Activated naive CD4-positive, alpha-beta T cell treated with anti-CD3 and anti-CD28 coated beads, Interleukin-2, amount 10 ng/mL, durations not matched to agents 5 hours and 36 hours (primary cell): Measurements from ENCODE around the gene RPS6KA4. TPM values are rescaled to one million over a fixed set of nuclear protein-coding genes. Genes with fewer than 3 reads are reported as not detected.

Experiments
- microRNA-seq: library from miRNA; unstranded; fragments of <30 nt; microRNA quantifications from one replicate; pipeline ENCODE4 v1.2.0, GENCODE V29; 2022; ENCODE audit warnings: borderline microRNAs expressed, borderline replicate concordance
- total RNA-seq, 2 experiments: library from RNA; stranded (reverse); gene quantifications; one replicate each; pipeline ENCODE4 v1.2.3, GENCODE V29; 2021

The RPS6KA4 gene
- total RNA-seq, result 10 to 100 TPM; 31.8 to 35.0 TPM

DNA sequence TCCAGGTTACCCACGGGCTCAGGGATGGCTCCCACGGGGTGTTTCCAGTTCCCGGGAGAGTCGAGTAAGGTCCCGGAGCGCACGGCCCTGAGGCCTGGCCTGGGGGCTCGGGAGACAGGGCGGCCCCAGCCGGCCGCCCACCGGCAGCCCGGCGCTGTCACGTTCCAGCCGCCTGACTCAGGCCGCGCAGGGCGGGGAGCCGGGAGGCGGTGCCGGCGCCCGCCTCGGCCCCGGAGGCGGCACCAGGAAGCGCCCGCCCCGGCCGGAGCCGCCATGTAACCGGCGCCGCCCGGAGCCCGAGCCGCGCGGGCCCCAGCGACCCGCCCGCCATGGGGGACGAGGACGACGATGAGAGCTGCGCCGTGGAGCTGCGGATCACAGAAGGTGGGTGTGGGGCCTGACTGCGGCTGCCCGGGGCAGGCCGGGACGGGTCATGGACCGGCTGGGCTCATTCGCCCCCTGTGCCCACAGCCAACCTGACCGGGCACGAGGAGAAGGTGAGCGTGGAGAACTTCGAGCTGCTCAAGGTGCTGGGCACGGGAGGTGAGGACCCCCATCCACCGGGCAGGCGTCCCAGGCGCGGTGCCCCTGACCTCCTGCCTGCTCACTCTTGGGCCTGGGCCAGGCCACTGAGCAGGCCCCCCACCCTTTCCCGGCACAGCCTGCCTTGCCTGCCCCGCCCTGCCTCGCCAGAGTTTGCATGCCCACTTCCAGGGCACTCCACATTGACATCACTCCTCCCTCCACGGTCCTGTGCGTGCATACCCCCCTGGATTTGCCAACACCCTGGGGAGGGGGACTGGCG is at the start of gene RPS6KA4:
RPS6KA4 (plus strand) TSS at position 256 of the 805 bp plus-strand sequence; CDS start at position 330, 74 bp downstream.

DNA sequence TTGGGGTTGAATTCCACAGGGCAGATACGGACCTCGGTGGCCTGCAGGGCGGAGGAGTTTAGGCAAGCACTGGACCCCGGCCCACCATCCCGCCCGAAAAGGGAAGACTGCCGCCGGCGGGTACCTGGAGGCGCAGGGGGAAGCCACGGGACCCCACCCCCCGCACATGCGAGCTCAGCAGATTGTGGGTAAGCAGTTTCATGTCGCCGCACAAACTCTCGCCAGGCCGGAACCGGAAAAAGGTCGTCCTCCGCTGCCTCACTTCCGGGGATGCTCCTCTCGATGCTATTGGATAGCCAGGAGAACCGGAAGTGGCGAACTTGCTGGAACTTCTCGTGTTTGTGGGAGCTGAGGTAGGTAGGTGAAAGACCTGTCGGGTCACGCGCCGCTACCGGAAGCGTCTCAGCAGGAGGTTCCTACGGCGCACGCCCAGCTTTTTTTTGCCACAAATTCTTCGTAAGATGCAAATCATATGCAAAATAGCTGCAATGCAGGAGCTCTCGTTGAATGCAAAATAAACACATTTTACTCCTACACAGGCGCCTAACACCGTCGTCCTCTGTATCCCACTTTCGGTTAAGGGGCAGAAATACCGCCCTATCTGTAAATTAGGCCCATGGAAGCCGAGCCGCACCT is 41.5 kb upstream of the RPS6KA4 start, which contains the start of gene TRMT112:
TRMT112 (minus strand) TSS at position 235 of the 636 bp plus-strand sequence; CDS start at position 202, 33 bp downstream.

DNA sequence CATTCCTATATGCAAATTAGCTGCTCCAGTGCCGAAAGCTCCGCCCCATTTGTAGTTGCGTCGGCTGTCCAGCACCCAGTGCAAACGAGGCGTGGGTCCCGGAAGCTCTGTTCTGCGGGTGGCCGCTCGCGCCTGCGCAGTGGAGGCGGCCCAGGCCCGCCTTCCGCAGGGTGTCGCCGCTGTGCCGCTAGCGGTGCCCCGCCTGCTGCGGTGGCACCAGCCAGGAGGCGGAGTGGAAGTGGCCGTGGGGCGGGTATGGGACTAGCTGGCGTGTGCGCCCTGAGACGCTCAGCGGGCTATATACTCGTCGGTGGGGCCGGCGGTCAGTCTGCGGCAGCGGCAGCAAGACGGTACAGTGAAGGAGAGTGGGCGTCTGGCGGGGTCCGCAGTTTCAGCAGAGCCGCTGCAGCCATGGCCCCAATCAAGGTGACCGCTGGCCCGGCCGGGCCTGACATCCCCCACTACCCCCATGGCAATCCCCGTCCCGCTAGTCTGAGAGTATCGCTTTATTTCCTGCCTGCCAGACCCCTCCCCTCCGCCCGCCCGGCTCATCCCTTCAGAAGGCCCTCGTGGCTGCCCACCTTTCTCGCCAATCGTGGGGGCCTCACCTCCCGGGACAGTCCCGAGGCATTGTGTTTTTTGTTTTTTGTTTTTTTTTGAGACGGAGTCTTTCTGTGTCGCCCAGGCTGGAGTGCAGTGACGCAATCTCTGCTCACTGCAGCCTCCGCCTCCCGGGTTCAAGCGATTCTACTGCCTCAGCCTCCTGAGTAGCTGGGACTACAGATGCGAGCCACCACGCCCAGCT is 40.8 kb upstream of the RPS6KA4 start, which contains the start of gene PRDX5:
PRDX5 (plus strand) TSS at position 161 of the 805 bp plus-strand sequence; CDS start at position 256, 95 bp downstream.

DNA sequence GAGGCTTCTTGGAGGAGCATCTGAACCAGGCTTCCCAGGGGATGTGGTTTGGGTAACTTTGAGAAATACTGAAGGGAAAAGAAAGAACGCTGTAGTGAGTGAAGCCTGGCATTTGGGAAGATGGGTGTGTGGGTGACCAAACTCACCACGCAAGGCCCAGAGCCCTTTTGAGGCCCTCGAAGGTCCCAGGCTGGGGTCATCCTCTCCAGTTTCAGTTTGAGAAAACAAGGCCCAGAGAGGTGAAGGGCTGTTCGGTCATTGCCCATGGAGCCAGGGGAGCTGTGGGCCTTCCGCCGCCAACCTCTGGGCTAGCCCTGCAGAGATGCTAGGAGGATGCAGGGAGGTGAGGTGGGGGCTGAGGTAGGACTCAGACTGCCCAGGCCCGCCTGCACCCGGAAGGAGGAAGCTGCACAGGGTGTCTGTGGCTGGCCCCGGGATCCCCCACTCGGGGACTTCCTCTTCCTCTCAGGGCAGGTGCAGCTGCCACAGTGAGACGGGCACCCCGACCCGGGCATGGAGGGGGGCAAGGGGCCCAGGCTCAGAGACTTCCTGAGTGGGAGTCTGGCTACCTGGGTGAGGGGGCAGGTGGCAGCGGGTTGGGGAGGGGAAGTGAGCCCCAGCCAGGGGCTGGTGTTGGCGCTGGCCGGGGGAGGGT is 19.1 kb upstream of the RPS6KA4 start, which contains the start of gene CCDC88B:
CCDC88B (plus strand) TSS at position 451 of the 655 bp plus-strand sequence; CDS start at position 514, 63 bp downstream.

Small RNAs within 50 kb of the gene (microRNA-seq; reads per million reads assigned to microRNA genes)
- gene MIR1237, result 1.0 reads per million
- gene MIR7155, result 0.83 reads per million

Other genes starting within 250 kb of the RPS6KA4 start
- 10 to 100 TPM; 14.2 TPM for gene MACROD1, start 193.0 kb upstream of the RPS6KA4 start, total RNA-seq
- 100 to 1,000 TPM; 181 to 183 TPM for gene STIP1, start 173.0 kb upstream of the RPS6KA4 start, total RNA-seq
- gene FERMT3, start 152.4 kb upstream of the RPS6KA4 start, total RNA-seq, result 100 to 1,000 TPM; 203 to 209 TPM
- 10 to 100 TPM; 30.8 to 36.4 TPM for gene TRPT1, start 133.0 kb upstream of the RPS6KA4 start, total RNA-seq
- gene NUDT22, start 132.9 kb upstream of the RPS6KA4 start, total RNA-seq, result 10 to 100 TPM; 76.7 to 80.2 TPM
- gene DNAJC4, start 128.6 kb upstream of the RPS6KA4 start, total RNA-seq, result 10 to 100 TPM; 43.9 to 44.9 TPM
- gene VEGFB, start 124.6 kb upstream of the RPS6KA4 start, total RNA-seq, result 10 to 100 TPM; 81.2 to 88.6 TPM
- gene FKBP2, start 118.1 kb upstream of the RPS6KA4 start, total RNA-seq, result 10 to 100 TPM; 28.4 to 28.8 TPM
- gene PPP1R14B, start 112.2 kb upstream of the RPS6KA4 start, total RNA-seq, result 10 to 100 TPM; 93.0 to 98.0 TPM
- gene PLCB3, start 107.6 kb upstream of the RPS6KA4 start, total RNA-seq, result 10 to 100 TPM; 11.4 to 11.9 TPM
- gene BAD, start 74.5 kb upstream of the RPS6KA4 start, total RNA-seq, result 10 to 100 TPM; 33.1 to 33.7 TPM
- gene GPR137, start 73.3 kb upstream of the RPS6KA4 start, total RNA-seq, result 10 to 100 TPM; 26.2 to 26.7 TPM
- not detected for gene KCNK4, start 67.9 kb upstream of the RPS6KA4 start, total RNA-seq
- not detected for gene CATSPERZ, start 58.8 kb upstream of the RPS6KA4 start, total RNA-seq
- gene ESRRA, start 53.6 kb upstream of the RPS6KA4 start, total RNA-seq, result 10 to 100 TPM; 34.1 to 37.7 TPM
- gene TRMT112, start 41.6 kb upstream of the RPS6KA4 start, total RNA-seq, result 100 to 1,000 TPM; 156 to 165 TPM
- gene PRDX5, start 41.0 kb upstream of the RPS6KA4 start, total RNA-seq, result 100 to 1,000 TPM; 110 to 116 TPM
- 100 to 1,000 TPM; 115 to 126 TPM for gene CCDC88B, start 19.0 kb upstream of the RPS6KA4 start, total RNA-seq
- not detected for gene SLC22A11, start 196.8 kb downstream of the RPS6KA4 start, total RNA-seq
- gene SLC22A12, start 232.1 kb downstream of the RPS6KA4 start, total RNA-seq, result not detected